Lung (tissue), 12 donors: Measurements from ENCODE around the gene NMBR. TPM values are rescaled to one million over a fixed set of nuclear protein-coding genes. Genes with fewer than 3 reads are reported as not detected.

Experiments
- ATAC-seq: fragments of 200-7000 bp; cut with Tn5 transposase; one replicate; pipeline ENCODE4 v1.9.1; 2020; ENCODE audit warnings: moderate number of reproducible peaks; ENCODE audit not compliant: insufficient read depth, low FRiP score
- DNase-seq, 3 donors: peaks; one replicate each; pipeline ENCODE4 v3.0.0-alpha.2; 2013 to 2017
- H3K27ac ChIP-seq, 2 donors: one replicate each; pipeline ENCODE4 v1.5.1; 2013; ENCODE audit warnings: mild to moderate bottlenecking in 2 of 2, moderate library complexity in 2 of 2, control low read depth in 1 of 2, inconsistent platforms in 1 of 2, low read depth in 1 of 2, low read length in 1 of 2
- H3K27me3 ChIP-seq, 3 donors: one replicate each; pipeline ENCODE4 v1.5.1; 2013; ENCODE audit warnings: low read length in 2 of 3; ENCODE audit not compliant: control insufficient read depth in 3 of 3, insufficient read depth in 3 of 3
- H3K36me3 ChIP-seq, 4 donors: one replicate each; pipeline ENCODE4 v1.5.1; 2013; ENCODE audit warnings: low read length in 4 of 4, mild to moderate bottlenecking in 1 of 4, moderate library complexity in 1 of 4; ENCODE audit not compliant: control insufficient read depth in 4 of 4, insufficient read depth in 4 of 4
- H3K4me1 ChIP-seq, 5 donors: one replicate each; pipeline ENCODE4 v1.5.1; 2013; ENCODE audit warnings: low read length in 5 of 5, mild to moderate bottlenecking in 2 of 5, moderate library complexity in 1 of 5; ENCODE audit not compliant: control insufficient read depth in 5 of 5, insufficient read depth in 5 of 5
- H3K4me3 ChIP-seq: one replicate; pipeline ENCODE4 v1.5.1; 2013; ENCODE audit warnings: mild to moderate bottlenecking, control low read depth, moderate library complexity
- H3K9ac ChIP-seq, 2 donors: one replicate each; pipeline ENCODE4 v1.5.1; 2013; ENCODE audit warnings: low read length in 2 of 2, control low read depth in 1 of 2; ENCODE audit not compliant: insufficient read depth in 1 of 2
- H3K9me3 ChIP-seq, 4 donors: one replicate each; pipeline ENCODE4 v1.5.1; 2013; ENCODE audit warnings: low read length in 3 of 4, mild to moderate bottlenecking in 1 of 4, moderate library complexity in 1 of 4; ENCODE audit not compliant: control insufficient read depth in 4 of 4, insufficient read depth in 3 of 4
- WGBS, 2 donors: extraction: QIAGEN DNeasy Blood & Tissue Kit; methylation state at CpG; one replicate each; pipeline ENCODE4 v1.1.7; 2013; 5-methylcytosine and 5-hydroxymethylcytosine counted together
- polyA plus RNA-seq, 2 donors: library from polyadenylated mRNA; stranded (reverse); fragments of 200-250 nt; gene quantifications; one replicate each; pipeline ENCODE4 v1.2.1, GENCODE V29; 2013
- total RNA-seq, 2 donors: library from RNA; depleted of rRNA in 1 of 2; stranded (reverse); fragments of >200 nt in 1 of 2; gene quantifications; one replicate each; pipeline ENCODE4 v1.2.1, GENCODE V29; 2014 to 2021
- TF ChIP-seq, protein P1 (sequence below): IDR thresholded peaks from 2 replicates; pipeline ENCODE4 v1.5.1; 2012; ENCODE audit warnings: mild to moderate bottlenecking; ENCODE audit errors: control extremely low read depth, extremely low read depth
- donor health status: control.
- donor health status: control.
- donor health status: Bipolar disorder and iron deficiency.
- donor health status: healthy.
- donor health status: DM: yes; HTN: yes; CAD: no.

NMBR gene
- total and polyA plus RNA-seq, 4 donors: 0.05 to 0.23 (median 0.18) TPM; not detected in 1

DNA sequence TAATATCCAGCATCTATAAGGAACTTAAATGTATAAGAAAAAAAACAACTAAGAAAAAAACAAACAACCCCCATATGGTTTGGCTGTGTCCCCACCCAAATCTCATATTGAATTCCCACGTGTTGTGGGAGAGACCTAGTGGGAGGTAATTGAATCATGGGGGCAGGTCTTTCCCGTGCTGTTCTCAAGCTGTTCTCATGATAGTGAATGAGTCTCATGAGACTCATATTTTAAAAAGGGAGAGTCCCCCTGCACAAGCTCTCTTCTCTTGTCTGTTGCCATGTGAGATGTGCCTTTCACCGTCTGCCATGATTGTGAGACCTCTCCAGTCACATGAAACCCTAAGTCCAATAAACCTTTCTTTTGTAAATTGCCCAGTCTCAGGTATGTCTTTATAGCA is 119.8 kb downstream of the NMBR start:
- 87 to 91% methylated on average over 3 of the region's 3 CpGs for WGBS, 2 donors

DNA sequence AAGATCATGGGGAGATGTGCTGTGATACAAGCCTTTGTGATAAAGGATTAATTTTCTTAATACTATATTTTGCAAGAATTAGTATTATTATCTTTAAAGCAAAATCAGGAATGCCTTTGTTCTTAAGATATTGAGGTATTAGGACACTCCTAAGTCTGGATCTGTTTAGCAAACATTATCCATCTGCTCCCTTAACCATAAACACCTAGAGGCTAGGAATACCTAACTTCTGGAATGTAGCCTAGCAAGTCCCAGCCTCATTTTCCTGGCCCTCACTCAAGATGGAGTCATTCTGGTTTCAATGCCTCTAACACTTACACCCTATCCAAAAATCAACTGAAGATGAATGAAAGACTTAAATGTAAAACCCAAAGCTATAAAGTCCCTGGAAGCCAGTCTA is 120.5 kb downstream of the NMBR start:
- Histone ChIP-seq H3K9ac (no peak overlapping the region), H3K4me3 (no peak overlapping the region), H3K4me1 (no peaks in the 10 kb centered on the region), H3K27ac (no peak overlapping the region), H3K27me3 (no peaks in the 10 kb centered on the region), H3K9me3 (no peaks in the 10 kb centered on the region), H3K36me3 (no peaks in the 10 kb centered on the region)
- DNase-seq (no peak), ATAC-seq (no peak)
- TF ChIP-seq, protein P1, sequence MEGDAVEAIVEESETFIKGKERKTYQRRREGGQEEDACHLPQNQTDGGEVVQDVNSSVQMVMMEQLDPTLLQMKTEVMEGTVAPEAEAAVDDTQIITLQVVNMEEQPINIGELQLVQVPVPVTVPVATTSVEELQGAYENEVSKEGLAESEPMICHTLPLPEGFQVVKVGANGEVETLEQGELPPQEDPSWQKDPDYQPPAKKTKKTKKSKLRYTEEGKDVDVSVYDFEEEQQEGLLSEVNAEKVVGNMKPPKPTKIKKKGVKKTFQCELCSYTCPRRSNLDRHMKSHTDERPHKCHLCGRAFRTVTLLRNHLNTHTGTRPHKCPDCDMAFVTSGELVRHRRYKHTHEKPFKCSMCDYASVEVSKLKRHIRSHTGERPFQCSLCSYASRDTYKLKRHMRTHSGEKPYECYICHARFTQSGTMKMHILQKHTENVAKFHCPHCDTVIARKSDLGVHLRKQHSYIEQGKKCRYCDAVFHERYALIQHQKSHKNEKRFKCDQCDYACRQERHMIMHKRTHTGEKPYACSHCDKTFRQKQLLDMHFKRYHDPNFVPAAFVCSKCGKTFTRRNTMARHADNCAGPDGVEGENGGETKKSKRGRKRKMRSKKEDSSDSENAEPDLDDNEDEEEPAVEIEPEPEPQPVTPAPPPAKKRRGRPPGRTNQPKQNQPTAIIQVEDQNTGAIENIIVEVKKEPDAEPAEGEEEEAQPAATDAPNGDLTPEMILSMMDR: no peak

More for the DNA sequence above, 119.8 kb downstream of the NMBR start:
- H3K27me3 ChIP-seq: no peaks in the 10 kb centered on the region
- ATAC-seq: no peak
- H3K4me3 ChIP-seq: no peak overlapping the region
- TF ChIP-seq, protein P1: no peak
- DNase-seq: no peak
- no peak overlapping the region for H3K27ac ChIP-seq
- H3K4me1 ChIP-seq: no peaks in the 10 kb centered on the region
- H3K9ac ChIP-seq: no peak overlapping the region
- H3K9me3 ChIP-seq: no peaks in the 10 kb centered on the region
- no peaks in the 10 kb centered on the region for H3K36me3 ChIP-seq

Other genes with a start within 250 kb of the NMBR start
- not detected for gene GJE1, start 14.2 kb downstream of the NMBR start, total RNA-seq
- gene GJE1, start 14.2 kb downstream of the NMBR start, polyA plus RNA-seq: not detected
- 10 to 100 TPM; 27.3 to 61.9 TPM for gene VTA1, start 141 bp upstream of the NMBR start, total RNA-seq
- 10 to 100 TPM; 15.2 to 31.3 TPM for gene VTA1, start 141 bp upstream of the NMBR start, polyA plus RNA-seq
- 100 to 1,000 TPM in 1 of 2 donors, 10 to 100 TPM in 1; 18.4 to 177 TPM for gene ADGRG6, start 154.9 kb upstream of the NMBR start, total RNA-seq
- gene ADGRG6, start 154.9 kb upstream of the NMBR start, polyA plus RNA-seq: 1 to 10 TPM; 6.4 to 7.4 TPM